Umbilical cord (tissue), 2 donors: ENCODE measurements around the gene OR11H7. TPM values are rescaled to one million over a fixed set of nuclear protein-coding genes. Genes with fewer than 3 reads are reported as not detected.
"Not testable (repeated sequence)": the region's sequence is repeated elsewhere in the genome, so short reads cannot be mapped to it uniquely, and the experiment has no call there.

Experiments used
- DNase-seq: peaks from one replicate; pipeline ENCODE4 v3.0.0-alpha.2; 2015; ENCODE audit warnings: low spot score
- total RNA-seq: library from RNA; depleted of rRNA; stranded (reverse); fragments of >200 nt; gene quantifications from one replicate; pipeline ENCODE4 v1.2.3, GENCODE V29; 2014; ENCODE audit warnings: low replicate concordance; ENCODE audit not compliant: insufficient read depth

The OR11H7 gene
- not detected for total RNA-seq

DNA sequence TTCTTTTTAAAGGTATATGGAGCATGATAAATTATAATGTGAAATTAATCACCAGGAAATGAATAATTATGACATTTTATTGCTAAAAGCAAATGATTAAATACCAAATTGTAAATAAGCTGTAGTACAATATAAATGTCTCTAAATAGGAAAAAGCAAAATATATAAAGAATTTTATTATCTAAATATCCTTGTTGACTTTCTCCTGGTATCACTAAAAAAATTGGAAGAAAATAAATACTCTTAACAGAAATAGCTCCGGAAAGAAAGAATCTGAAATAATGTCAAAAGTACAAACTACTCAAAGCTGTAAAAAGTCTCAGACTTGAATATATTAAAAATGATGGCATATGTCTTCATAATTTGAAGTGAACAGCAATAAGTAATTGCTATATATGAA is at the start of gene OR11H7:
OR11H7 (plus strand) TSS at position 301 of the 400 bp plus-strand sequence.
- DNase-seq: no peak

DNA sequence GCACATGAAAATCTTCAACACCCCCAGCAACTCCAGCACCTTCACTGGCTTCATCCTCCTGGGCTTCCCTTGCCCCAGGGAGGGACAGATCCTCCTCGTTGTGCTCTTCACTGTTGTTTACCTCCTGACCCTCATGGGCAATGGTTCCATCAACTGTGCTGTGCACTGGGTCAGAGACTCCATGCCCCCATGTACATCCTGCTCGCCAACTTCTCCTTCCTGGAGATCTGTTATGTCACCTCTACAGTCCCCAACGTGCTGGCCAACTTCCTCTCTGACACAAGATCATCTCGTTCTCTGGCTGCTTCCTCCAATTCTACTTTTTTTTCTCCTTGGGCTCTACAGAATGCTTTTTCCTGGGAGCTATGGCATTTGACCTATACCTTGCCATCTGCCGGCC is 49.6 kb upstream of the OR11H7 start:
- no peak for DNase-seq

DNA sequence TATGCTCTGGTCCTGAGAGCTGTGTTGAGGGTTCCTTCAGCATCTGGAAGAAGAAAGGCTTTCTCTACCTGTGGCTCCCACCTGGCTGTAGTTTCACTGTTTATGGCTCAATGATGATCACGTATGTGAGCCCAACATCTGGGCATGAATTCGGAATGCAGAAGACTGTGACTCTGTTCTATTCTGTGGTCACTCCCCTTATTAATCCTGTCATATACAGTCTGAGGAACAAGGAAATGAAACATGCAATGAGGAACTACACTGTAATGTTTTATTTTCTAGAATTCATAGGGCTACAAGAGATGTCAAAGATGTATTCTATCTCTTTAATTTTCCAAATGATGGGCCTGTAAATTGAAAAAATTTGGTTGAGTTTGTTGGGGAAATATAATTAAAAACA is 48.9 kb upstream of the OR11H7 start:
- DNase-seq: no peak

DNA sequence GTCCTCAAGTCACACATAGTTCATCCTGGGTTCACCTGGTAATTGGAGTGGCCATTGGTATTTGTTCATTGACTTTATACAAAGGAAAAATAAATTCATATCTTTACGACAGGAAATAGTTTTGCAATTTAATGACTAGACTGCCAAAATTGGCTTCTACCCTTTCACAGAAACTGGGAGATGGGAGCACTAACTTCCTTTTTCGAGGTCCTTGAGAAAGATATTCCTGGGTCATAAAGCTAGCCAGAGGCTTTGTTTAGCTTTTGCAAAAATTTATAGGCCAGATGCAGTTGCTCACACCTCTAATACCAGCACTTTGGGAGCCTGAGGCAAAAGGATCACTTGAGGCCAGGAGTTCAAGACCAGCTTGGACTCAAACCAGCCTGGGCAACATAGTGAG is 48.3 kb upstream of the OR11H7 start:
- DNase-seq: no peak

DNA sequence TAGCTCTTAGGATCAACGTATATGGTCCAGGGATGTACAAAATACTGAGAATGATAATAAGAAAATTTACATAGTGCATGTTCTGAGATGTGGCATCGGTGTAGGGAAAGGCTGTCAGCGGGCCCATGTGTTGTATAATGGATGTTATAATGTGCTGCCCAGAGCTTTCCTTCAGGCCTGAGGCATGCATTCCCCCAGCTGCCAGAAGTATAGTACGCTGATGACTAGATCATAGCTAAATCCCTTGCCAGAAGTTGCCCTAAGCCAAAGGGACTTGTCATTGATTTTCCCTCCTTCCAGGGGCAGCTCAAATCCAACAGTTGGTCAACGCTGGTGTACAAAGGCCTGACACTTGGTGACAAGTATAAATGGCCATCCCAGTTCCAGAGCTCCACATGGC is 44.6 kb upstream of the OR11H7 start:
- DNase-seq: no peak

DNA sequence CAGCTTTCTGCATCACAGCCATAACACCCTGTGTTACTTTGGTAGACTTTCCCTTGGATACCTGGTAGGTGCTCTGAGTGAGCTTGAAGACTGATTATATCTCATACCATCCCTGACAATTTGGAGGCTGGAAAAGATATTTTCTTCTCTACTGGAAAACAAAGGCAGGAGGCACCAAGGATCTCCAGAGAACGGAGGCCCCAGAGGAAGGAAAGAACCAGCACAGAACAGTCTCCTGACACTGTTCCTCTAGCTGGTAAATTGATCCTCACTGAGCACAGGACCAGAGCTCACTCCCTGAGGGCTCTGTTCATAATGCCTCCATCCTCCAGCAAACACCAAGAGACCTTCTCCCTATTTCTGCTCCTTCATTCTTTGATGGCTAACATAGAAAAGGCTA is 38.2 kb upstream of the OR11H7 start, which contains the start of gene OR11G2:
OR11G2 (plus strand) TSS at position 301 of the 400 bp plus-strand sequence. CDS start 6,542 bp downstream, outside the sequence.
- no peak for DNase-seq

DNA sequence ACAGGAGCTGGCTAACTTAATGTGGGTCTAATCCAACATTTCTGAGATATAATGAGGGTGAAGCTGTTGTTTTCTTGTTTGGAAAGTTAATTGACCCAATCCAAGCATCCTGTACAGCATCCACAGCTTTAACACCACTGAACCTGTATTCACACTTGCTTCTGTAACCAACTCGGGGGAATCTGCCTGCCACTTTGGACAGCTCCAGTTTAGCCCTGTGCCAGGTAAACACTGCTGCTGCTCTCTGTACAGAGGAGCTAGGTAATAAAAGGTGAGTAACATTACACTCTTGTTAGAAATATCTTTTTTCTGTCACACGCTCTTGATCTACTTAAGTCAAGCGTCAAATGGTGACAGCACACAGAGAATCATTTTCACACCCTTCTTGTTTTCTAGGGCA is 37.4 kb upstream of the OR11H7 start:
- no peak for DNase-seq

DNA sequence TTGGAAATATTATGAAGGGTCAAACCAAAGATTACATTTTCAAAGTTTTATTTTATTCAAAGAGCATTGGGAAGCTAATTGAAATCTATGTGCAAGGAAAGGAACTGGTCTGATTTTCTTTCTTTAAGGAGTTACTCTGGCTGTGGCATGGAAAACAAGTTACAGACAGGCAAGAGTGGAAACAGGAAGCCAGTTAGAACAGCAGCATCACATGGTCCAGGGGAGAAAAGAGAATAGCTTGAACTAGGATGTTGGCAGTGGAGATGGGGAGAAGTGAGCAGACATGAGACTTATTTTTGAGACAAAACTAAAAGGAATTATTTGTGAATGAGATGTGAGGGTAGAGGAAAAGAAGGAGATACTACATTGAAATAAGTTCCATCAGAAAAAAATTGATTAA is 34.7 kb upstream of the OR11H7 start:
- no peak for DNase-seq

DNA sequence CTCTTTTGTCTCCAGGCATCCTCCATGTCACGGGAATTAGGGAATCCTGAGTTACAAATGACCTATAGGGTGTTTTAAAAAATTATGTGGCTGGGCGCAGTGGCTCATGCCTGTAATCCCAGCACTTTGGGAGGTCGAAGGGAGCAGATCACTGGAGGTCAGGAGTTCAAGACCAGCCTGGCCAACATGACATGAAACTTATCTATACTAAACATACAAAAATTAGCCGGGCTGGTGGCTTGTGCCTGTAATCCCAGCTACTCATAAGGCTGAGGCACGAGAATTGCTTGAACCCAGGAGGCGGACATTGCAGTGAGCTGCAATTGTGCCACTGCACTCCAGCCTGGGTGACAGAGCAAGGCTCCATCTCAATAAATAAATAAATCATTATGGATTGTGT is 33.6 kb upstream of the OR11H7 start:
- DNase-seq: not testable (repeated sequence)

DNA sequence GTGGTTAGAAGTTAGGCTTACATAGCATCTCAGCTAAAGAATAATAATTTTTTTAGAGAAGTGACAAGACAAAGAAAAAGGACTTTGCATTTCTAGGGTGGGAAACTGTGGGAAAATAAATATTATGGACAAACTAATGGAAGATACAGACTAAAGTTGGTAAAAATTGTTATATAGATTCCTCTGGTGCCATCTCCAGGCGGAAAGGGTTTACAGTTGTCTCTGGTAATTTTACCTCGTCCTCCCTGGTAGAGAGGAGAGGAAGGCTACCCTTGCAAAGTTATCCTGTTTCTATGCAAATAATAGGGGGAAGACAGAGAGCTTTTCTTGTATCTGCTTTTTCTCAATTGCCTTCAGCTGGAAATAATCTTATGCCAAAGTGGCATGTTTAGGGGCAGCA is 32.9 kb upstream of the OR11H7 start:
- no peak for DNase-seq

DNA sequence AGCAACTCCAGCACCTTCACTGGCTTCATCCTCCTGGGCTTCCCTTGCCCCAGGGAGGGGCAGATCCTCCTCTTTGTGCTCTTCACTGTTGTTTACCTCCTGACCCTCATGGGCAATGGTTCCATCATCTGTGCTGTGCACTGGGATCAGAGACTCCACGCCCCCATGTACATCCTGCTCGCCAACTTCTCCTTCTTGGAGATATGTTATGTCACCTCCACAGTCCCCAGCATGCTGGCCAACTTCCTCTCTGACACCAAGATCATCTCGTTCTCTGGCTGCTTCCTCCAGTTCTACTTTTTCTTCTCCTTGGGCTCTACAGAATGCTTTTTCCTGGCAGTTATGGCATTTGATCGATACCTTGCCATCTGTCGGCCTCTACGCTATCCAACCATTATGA is 31.3 kb upstream of the OR11H7 start:
- DNase-seq: no peak

DNA sequence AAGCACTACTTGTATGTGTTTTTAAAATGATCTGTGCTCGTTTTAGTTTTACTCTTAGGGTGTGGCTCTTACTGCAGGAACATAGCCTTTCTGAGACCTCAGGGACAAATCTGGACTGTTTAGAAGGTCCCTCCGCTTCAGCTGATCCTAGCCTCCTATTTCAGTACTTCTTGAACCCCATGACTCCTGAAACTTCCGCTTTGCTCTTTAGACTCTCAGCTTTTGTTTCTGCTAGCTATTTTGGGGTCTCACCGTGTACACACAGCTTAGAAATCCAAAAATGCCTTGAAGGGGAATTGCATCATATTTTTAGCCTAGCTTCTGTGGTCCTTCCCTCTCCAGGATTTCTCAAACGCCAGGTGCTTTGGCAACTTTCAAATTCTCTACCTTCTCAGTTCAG is 29.8 kb upstream of the OR11H7 start:
- no peak for DNase-seq

DNA sequence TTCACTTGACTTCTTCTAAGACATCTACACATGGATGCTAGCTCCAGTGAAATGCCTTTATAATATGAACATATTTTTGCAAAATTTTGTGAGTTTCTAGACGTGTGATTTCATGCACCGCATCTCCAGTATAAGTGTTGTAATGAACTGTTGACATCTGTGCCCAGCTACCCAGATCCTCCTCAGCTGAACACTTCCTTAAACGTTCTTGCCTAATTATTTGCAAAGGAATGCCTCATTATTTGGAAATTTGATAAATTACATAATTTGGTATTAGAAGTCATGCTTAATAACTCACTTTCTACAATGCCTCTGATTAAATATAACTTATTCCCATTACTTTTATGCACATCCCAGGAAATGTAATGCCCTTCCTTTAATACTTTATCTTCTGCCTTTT is 24.1 kb upstream of the OR11H7 start:
- no peak for DNase-seq

DNA sequence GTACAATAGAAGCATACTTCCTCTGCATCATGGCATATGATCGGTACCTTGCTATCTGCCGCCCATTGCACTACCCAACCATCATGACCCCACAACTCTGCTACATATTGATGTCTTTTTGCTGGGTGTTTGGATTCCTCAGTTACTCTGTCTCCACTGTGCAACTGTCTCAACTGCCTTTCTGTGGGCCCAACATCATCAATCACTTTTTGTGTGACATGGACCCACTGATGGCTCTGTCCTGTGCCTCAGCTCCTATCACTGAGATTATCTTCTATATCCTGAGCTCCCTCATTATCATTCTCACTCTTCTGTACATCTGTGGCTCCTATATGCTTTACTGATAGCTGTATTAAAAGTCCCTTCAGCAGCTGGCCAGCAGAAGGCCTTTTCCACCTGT is 19.2 kb upstream of the OR11H7 start:
- DNase-seq: no peak

DNA sequence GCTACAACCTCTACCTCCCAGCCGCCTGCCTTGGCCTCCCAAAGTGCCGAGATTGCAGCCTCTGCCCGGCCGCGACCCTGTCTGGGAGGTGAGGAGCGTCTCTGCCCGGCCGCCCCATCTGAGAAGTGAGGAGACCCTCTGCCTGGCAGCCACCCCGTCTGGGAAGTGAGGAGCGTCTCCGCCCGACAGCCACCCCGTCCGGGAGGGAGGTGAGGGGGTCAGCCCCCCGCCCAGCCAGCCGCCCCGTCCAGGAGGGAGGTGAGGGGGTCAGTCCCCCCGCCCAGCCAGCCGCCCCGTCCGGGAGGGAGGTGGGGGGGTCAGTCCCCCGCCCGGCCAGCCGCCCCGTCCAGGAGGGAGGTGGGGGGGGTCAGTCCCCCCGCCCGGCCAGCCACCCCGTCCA is 16.4 kb upstream of the OR11H7 start:
- DNase-seq: not testable (repeated sequence)

DNA sequence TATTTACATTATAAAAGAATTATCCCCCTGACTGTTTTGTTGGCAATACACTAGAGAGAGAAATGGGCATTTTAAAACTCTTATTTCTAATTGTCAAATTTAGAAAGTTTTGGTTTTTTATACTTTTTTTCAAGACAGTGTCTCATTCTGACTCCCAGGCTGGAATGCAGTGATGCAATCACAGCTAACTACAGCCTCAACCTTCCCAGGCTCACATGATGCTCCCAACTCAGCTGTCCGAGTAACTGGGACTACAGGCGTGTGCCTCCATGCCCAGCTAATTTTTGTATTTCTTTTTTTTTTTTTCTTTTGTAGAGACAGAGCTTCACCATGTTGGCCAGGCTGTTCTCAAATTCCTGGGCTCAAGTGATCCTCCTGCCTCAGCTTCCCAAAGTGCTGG is 13.6 kb upstream of the OR11H7 start:
- DNase-seq: no peak

DNA sequence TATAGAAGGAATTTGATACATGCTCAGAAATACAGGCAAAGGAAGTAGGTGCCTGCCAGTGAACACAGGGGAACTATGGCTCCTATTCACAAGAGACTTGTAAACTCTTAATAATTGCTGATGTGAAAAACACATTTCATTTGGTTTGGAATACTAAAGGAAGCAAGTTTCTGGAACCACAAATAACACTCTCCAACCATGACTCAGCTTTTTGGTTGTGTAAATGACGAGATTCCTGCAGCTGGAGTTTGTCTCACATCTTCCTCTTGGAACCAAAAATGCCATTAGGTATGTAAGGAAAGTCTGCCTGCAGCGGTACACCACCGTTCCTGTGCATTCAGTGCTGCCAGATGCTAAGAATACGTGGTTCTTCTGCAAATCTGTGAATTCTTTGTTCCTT is 9.7 kb upstream of the OR11H7 start:
- no peak for DNase-seq

DNA sequence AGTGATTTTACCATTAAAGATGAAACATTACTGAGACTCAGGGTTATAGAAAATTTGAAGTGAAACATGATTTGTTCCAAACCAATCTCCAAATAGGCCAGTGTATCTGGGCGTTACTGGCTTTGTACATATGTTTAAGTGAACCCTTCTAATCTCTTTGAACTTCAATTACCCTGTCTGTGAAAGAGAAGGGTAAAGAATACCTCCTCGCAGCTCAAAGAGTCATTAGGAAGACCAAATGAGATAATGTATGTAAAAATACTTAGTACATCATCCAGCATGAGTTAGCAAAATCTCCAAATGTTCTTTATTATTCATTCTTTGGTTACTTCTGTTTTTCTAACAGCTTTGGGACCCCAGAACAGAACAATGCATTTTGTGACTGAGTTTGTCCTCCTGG is 5.4 kb upstream of the OR11H7 start, which contains the start of gene OR11H6:
OR11H6 (plus strand) TSS at position 301 of the 400 bp plus-strand sequence; CDS start at position 301, 0 bp downstream.
- DNase-seq: no peak

DNA sequence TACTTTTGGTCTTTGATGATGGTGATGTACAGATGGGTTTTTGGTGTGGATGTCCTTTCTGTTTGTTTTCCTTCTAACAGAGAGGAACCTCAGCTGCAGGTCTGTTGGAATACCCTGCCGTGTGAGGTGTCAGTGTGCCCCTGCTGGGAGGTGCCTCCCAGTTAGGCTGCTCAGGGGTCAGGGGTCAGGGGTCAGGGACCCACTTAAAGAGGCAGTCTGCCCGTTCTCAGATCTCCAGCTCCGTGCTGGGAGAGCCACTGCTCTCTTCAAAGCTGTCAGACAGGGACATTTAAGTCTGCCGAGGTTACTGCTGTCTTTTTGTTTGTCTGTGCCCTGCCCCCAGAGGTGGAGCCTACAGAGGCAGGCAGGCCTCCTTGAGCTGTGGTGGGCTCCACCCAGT is 6.6 kb downstream of the OR11H7 start:
- not testable (repeated sequence) for DNase-seq

DNA sequence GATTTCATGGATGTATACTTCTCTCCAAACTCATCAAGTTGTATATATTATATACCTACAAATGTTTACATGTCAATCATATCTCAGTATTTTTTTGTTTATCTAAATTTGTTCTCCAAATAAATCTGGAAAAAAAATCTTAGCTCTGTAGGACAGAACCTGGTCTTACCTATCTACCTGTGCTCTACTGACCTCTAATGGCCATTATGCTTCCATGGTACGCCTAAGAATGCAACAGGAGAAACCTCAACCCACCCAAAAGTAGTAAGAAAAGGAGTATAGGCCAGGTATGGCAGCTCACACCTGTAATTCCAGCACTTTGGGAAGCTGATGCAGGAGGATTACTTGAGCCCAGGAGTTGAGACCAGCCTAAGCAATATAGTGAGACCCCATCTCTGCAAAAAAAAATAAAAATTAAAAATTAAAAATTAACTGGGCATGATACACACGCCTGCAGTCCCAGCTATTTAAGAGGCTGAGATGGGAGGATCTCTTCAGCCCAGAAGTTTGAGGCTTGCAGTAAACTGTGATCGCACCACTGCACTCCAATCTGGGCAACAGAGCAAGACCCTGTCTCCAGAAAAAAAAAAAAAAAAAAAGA is 19.0 kb downstream of the OR11H7 start:
- DNase-seq: no peak

DNA sequence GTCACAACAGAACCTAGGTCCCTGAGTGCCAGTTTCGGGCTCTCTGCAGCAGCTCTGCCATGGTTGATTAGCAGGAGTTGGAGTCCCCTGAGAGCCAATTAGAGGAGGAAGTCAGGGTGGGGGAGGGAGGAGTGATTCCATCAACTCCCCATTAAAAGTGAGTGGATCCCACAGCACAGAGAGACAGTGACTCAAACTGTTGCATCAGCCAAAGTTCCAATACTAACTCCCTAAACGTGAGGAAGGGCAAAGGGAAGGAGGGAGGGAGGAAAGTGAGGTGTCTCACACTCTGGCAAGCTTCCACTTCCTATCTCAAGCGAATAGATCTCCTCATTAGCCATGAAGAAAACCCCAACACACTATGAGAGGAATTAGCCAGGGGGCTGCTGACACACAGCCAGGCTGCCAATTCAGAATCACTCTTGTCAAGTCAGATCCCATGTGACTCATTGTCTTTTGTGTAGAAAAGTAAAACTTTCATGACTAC is 33.9 kb downstream of the OR11H7 start:
- DNase-seq: no peak

DNA sequence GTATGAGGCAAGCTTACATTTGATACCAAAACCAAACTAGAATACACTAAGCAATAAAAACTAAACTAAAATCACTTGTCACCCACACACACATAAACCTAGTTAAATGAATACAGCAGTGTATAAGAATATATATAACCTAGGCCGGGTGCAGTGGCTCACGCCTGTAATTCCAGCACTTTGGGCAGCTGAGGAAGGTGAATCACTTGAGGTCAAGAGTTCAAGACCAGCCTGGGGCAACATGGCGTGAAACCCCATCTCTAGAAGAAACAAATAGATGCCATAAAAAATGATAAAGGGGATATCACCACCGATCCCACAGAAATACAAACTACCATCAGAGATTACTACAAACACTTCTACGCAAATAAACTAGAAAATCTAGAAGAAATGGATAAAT is 35.6 kb downstream of the OR11H7 start:
- DNase-seq: not testable (repeated sequence)

DNA sequence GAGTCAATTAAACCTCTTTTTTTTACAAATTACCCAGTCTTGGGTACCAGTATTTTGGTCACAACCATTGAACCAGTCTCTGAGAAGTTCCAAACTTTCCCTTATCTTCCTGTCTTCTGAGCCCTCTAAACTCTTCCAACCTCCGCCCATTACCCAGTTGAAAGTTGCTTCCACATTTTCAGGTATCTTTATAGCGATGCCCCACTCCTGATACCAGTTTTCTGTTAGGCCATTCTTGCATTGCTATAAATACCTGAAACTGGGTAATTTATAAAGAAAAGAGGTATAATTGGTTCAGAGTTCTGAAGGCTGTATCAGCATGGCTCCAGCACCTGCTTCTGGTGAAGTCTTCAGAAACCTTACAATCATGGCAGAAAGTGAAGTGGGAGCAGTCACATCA is 45.3 kb downstream of the OR11H7 start:
- DNase-seq: no peak

DNA sequence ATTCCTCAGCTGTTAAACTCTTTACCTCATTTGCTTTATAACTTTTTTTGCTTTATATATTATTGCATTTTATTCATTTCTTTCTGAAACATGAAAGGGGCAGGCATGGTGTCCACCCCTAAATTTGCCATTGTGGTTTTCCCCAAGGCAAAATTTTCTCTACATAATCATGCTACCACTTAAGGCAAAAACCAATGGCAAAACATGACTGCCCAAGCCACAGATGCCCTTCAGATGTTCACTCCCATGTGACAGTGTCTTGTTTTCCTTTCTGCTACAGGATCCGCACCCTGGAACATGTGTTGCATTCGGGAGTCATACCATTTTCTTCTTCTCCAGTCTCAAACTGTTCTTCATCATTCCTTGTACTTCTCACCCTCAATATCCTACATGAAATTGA is 48.6 kb downstream of the OR11H7 start:
- DNase-seq: no peak
